ENCODE data around the gene FARS2.

FARS2 gene

GRCh38 chr6:5326022-5326641, 64.8 kb downstream of the FARS2 start:
- DNase-seq (ENCODE audit: low read depth): no peak

- DNase-seq (ENCODE audit: low read depth): no peak
These were observed 67.5 kb downstream of the FARS2 start for GRCh38 chr6:5328800-5329199.

- no peak for DNase-seq (ENCODE audit: low read depth)
These were observed 70.6 kb downstream of the FARS2 start for GRCh38 chr6:5331845-5332442.

GRCh38 chr6:5333658-5334057, 72.3 kb downstream of the FARS2 start:
- DNase-seq (ENCODE audit: low read depth): no peak

GRCh38 chr6:5334341-5334740, 73.0 kb downstream of the FARS2 start:
- no peak for DNase-seq (ENCODE audit: low read depth)

GRCh38 chr6:5335020-5335419, 73.7 kb downstream of the FARS2 start:
- no peak for DNase-seq (ENCODE audit: low read depth)

- no peak for DNase-seq (ENCODE audit: low read depth)
These were observed 76.3 kb downstream of the FARS2 start for GRCh38 chr6:5337573-5337972.

GRCh38 chr6:5338177-5338960, 77.1 kb downstream of the FARS2 start:
- no peak for DNase-seq (ENCODE audit: low read depth)

GRCh38 chr6:5339786-5340185, 78.5 kb downstream of the FARS2 start:
- DNase-seq (ENCODE audit: low read depth): no peak

- DNase-seq (ENCODE audit: low read depth): no peak
These were observed 80.5 kb downstream of the FARS2 start for GRCh38 chr6:5341845-5342244.

GRCh38 chr6:5343998-5344397, 82.7 kb downstream of the FARS2 start:
- no peak for DNase-seq (ENCODE audit: low read depth)

- DNase-seq (ENCODE audit: low read depth): no peak
These were observed 84.0 kb downstream of the FARS2 start for GRCh38 chr6:5345324-5345723.

- no peak for DNase-seq (ENCODE audit: low read depth)
These were observed 90.4 kb downstream of the FARS2 start for GRCh38 chr6:5351552-5352210.

GRCh38 chr6:5353971-5354370, 92.7 kb downstream of the FARS2 start:
- no peak for DNase-seq (ENCODE audit: low read depth)

- DNase-seq (ENCODE audit: low read depth): no peak
These were observed 96.2 kb downstream of the FARS2 start for GRCh38 chr6:5357486-5357885.

- no peak for DNase-seq (ENCODE audit: low read depth)
These were observed 98.1 kb downstream of the FARS2 start for GRCh38 chr6:5359417-5359816.

- no peak for DNase-seq (ENCODE audit: low read depth)
These were observed 100.1 kb downstream of the FARS2 start for GRCh38 chr6:5361396-5361795.

GRCh38 chr6:5365436-5366195, 104.3 kb downstream of the FARS2 start:
- no peak for DNase-seq (ENCODE audit: low read depth)

GRCh38 chr6:5366941-5367340, 105.6 kb downstream of the FARS2 start:
- no peak for DNase-seq (ENCODE audit: low read depth)

- no peak for DNase-seq (ENCODE audit: low read depth)
These were observed 106.2 kb downstream of the FARS2 start for GRCh38 chr6:5367510-5367909.

- no peak for DNase-seq (ENCODE audit: low read depth)
These were observed 112.1 kb downstream of the FARS2 start for GRCh38 chr6:5373430-5373829.

GRCh38 chr6:5378331-5378730, 117.0 kb downstream of the FARS2 start:
- DNase-seq (ENCODE audit: low read depth): no peak

Data from activated gamma-delta T cell treated with anti-CD3 and anti-CD28 coated beads, Interleukin-2, amount 50 U/mL, for 16 hours (primary cell).